NCI-H2107 (cell line): ENCODE data around the gene MUTYH.

ENCODE experiments used
- DNase-seq: peaks from one replicate; lab custom pipeline; 2025; lab: John Stamatoyannopoulos, UW

Gene MUTYH

DNA sequence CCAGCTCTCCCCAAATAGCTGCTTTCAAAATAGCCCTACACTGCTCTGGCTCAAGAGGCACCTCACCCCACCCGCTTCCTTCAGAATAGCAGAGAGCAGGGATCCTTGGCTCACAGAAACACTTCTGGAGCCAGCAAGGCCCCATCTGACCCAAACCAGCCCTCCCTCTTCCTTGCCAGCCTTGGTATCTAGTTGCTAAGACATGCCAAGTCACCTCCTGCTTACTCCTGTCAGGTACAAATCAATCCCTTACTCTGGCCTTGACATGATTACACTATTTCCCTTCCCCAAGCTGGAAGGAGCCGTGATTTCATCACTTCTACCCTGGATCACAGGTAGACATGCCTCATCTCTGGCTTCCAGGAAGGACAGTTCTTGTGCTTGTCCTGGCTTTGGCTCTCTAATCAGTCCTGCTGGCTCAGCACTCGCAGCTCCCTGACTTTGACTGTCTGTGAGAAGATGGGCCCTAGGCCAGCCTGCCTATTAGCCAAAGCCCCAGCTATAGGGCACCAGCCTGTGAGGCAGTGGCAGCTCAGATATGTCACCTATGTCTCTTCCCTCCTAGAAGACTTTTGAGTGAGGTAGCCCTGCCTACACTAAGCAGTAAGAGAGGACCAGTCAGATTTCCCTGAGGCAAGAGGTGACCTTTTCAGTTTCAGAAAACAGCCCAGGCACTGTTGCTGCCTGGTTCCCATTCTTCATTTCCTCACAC, 8.9 kb upstream of the MUTYH start:
- no peak for DNase-seq

DNA sequence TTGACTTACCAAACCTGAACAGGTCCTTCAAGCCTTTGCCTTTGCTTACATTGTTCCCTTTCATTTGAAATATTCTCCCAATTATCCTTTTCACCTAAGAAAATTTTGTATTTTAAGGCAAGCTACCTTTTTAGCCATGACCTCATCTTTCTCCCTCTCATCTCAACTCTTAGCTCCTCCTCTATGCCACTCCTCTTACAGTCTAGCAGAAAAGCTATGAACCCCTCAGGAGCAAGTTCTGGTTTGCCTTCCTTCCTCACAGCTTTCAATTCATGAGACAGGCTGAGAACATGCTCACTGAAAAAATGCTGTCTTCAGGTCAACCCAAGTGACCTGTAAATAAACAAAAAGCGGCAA, 8.3 kb upstream of the MUTYH start:
- DNase-seq: no peak

- DNase-seq: no peak
These were observed 7.8 kb upstream of the MUTYH start for GRCh38 chr1:45348020-45348419.

GRCh38 chr1:45346473-45346872, 6.2 kb upstream of the MUTYH start:
- no peak for DNase-seq

DNA sequence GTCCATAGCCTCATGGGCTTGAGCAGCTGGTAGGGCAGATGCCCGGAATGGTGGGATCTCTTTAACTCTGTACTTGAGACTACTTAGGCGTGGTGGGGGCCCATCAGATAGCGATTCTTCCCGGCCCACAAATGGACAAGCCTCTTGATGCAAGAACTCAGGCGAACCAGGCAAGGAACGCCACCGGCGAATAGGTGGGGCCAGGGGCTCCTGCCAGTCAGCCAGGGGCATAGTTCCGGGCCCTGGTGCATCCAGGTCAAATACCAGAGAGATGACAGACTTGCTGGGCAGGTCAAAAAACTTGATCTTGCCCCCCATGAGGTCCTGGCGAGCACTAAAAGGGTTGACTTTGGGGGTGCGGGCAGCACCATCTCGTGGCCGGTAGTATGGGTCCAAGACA, 4.8 kb upstream of the MUTYH start:
- DNase-seq: no peak

DNA sequence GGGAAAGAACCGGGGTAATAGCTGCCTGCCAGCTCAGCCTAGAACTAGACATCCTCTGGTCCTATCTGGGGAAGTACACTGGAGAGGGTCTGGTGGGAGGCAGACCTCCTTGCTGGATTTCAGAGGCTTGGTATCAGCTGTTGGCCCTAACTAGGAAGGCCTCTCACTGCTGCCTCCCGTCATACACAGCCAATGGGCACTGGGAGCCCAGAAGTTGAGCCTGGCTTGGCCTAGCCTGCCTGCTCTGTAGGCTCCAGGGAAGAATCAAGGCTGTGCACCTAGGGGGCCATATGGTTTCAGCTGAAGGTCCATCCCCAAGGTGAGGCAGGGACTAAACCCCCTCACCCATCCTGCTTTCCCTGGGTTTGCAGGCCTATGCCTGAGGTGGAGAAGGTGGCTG, 4.3 kb upstream of the MUTYH start:
- DNase-seq: no peak

GRCh38 chr1:45340816-45341466, 701 bp upstream of the MUTYH start:
- DNase-seq: no peak

- no peak for DNase-seq
These were observed 2.5 kb downstream of the MUTYH start for GRCh38 chr1:45337630-45338325.

DNA sequence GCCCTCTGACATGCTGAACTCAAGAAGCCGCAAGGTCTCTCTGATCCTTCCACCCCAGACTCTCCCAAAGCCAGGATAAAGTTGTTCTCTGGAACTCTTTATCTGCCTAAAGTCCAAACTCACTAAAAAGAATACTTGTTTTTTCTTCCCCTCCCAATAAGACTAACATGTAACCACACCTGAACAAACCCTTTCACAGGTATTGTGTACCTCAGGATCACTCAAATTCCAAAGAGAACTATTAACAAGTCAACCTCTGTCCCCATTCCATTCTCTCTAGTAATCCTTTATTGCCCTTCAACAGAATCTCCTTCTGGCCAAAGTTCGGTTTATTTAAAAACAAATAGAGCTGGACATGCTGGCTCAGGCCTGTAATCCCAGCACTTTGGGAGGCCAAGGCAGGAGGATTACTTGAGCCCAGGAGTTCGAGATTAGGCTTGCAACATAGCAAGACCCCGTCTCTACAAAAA, 4.3 kb downstream of the MUTYH start:
- DNase-seq: no peak

- no peak for DNase-seq
These were observed 5.7 kb downstream of the MUTYH start for GRCh38 chr1:45334308-45335245.

DNA sequence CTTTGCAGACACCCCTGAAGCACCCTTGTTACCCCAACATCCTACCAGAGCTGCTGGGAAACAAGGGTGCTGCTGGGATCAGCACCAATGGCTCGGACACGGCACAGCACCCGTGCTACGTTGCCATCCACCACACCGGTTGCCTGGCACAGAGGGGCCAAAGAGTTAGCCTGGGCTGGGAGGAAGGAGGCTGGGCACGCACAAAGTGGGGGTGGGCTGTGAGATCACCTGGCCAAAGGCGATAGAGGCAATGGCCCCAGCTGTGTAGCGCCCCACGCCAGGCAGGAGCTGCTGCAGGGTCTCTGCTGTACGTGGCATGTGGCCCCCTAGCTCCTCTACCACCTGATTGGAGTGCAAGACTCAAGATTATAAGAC, 7.9 kb downstream of the MUTYH start:
- DNase-seq: no peak

GRCh38 chr1:45331436-45332345, 8.5 kb downstream of the MUTYH start:
- DNase-seq: no peak

GRCh38 chr1:45329445-45329844, 10.8 kb downstream of the MUTYH start:
- DNase-seq: no peak

DNA sequence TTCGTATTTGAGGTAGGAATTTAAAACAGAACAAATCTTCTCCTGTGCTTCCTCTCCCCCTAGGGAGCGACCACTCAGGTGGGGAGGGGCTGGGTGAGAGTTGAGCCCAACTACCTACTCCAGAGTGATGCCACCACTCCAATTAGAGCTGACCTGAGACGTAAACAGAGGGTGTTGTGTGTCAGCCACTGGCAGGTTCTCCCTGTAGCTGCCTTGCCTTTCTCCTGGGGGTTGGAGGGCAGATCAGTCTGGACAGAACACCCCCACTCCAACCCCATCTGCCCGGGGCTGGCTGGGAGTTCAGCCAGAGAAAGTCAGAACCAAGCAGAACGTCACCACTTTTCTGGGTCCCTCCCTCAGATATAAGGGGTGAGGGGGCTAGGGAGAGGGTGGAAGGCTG, 11.6 kb downstream of the MUTYH start:
- no peak for DNase-seq

DNA sequence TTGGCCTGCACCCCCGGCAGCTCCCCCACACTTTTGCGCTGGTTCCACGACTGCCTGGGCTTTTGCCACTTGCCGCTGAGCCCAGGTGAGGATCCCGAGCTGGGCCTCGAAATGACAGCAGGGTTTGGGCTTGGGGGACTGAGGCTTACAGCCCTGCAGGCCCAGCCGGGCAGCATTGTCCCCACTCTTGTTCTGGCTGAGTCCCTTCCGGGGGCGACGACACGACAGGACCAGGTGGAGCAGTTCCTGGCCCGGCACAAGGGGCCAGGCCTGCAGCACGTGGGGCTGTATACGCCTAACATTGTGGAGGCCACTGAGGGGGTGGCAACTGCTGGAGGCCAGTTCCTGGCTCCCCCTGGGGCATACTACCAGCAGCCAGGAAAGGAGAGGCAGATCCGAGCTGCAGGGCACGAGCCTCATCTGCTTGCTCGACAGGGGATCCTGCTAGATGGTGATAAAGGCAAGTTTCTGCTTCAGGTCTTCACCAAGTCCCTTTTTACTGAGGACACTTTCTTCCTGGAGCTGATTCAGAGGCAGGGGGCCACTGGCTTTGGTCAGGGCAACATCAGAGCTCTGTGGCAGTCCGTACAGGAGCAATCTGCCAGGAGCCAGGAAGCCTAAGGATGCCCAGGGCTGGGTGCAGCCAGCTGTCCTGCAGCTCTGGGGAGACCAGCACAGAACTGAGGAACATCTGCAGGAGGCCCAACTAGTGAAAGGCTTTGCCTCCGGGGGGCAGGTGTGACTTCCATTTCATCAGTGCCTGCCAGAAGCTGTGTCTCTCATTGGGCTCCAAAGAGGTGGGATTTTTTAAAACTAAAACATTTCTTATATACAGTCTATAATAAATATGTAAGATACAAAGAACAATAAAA, 12.4 kb downstream of the MUTYH start:
- DNase-seq: no peak

- DNase-seq: no peak
These were observed 13.3 kb downstream of the MUTYH start, which contains the start of gene HPDL for GRCh38 chr1:45326627-45327623. Gene HPDL, plus strand, starts transcription at chr1:45326895. Its CDS starts 254 bp downstream, at chr1:45327149.

DNA sequence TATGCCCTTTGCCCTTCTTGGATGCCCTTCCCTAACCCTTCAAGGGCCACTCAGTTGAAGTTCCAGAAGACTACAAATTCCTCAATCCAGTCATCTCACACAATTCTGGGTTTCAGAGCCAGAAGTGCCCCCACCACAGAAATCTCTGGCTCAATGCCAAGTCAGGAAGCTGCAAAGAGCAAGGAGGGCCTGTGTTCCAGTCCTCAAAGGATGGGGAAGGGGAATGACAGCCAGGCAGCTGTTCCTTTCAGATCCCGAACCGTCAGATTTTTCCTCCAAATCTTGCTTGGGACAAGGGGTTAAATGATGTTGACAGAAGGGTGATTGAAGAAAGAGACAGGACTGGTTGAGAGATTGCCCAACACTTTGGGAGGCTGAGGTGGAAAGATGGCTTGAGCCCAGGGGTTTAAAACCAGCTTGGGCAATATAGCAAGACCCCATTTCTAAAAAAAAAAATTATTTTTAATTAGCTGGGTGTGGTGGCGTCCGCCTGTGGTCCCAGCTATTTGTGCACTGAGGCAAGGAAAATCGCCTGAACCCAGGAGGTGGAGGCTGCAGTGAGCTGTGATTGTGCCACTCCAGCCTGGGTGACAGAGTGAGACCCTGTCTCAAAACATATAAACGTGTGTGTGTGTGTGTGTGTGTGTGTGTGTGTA, 14.3 kb downstream of the MUTYH start:
- no peak for DNase-seq

GRCh38 chr1:45322486-45323040, 17.7 kb downstream of the MUTYH start:
- DNase-seq: no peak
